GM12878 (cell line): ENCODE measurements around the gene AGBL5. TPM values are rescaled to one million over a fixed set of nuclear protein-coding genes. Genes with fewer than 3 reads are reported as not detected.
A peak's percentile ranks its signal among the peaks of the same experiment; 100 is the strongest.

Experiments
- ATAC-seq: fragments of 200-7000 bp; cut with Tn5 transposase; 3 replicates; pipeline ENCODE4 v1.9.1; 2020; ENCODE audit warnings: mild to moderate bottlenecking, moderate library complexity
- BruUV-seq: library from RNA; stranded (reverse); fragments of 400-500 nt; replicated peaks from 2 replicates; lab custom pipeline; 2021; lab: Mats Ljungman, UMichigan
- CTCF ChIA-PET: fragments of 300-600 bp; sonication (Branson Sonifier 250); formaldehyde crosslinking; extraction: SDS; loops from one replicate; lab custom pipeline; 2021; ENCODE audit warnings: inconsistent platforms; lab: Yijun Ruan, JAX
- POLR2A ChIA-PET: fragments of 350-600 bp; formaldehyde crosslinking; extraction: SDS; loops from one replicate; lab custom pipeline; 2021; ENCODE audit warnings: inconsistent platforms; lab: Charles Lee
- RAD21 ChIA-PET: fragments of 300-600 bp; sonication (Branson Sonifier 250); formaldehyde crosslinking; loops from one replicate; lab custom pipeline; 2023; ENCODE audit warnings: antibody characterized with exemption; ENCODE audit not compliant: unreplicated experiment; lab: Charles Lee
- SMC1A ChIA-PET: fragments of 300-600 bp; sonication (Branson Sonifier 250); formaldehyde crosslinking; loops from one replicate; lab custom pipeline; 2023; ENCODE audit not compliant: unreplicated experiment, uncharacterized antibody; lab: Charles Lee
- DNase-seq: peaks from one replicate; pipeline ENCODE4 v3.0.0-alpha.2; 2011; ENCODE audit warnings: low read depth, low spot score
- FAIRE-seq: peaks from 3 replicates; lab custom pipeline; 2011; peaks lifted over from hg19 to GRCh38; lab: Jason Lieb, UNC
- H2AFZ ChIP-seq: 2 replicates; pipeline ENCODE4 v1.6.0; 2011; ENCODE audit warnings: low read depth, low read length, control low read depth; ENCODE audit not compliant: control insufficient read depth
- H3K27ac ChIP-seq: 2 replicates; pipeline ENCODE4 v1.5.1; 2011; ENCODE audit warnings: control low read depth; ENCODE audit not compliant: control insufficient read depth, insufficient read depth
- H3K27me3 ChIP-seq, 2 experiments: replicated peaks in 1 of 2; 2 replicates each; pipeline versions ENCODE4 v1.6.0 to v1.6.1; 2011; ENCODE audit warnings: low read length in 1 of 2; ENCODE audit not compliant: control insufficient read depth in 2 of 2, insufficient read depth in 2 of 2
- H3K36me3 ChIP-seq, 2 experiments: 2 replicates each; pipeline ENCODE4 v1.5.1; 2011; ENCODE audit warnings: low read length in 1 of 2; ENCODE audit not compliant: control insufficient read depth in 2 of 2, insufficient read depth in 2 of 2
- H3K4me1 ChIP-seq: 2 replicates; pipeline ENCODE4 v1.6.1; 2011; ENCODE audit warnings: mild to moderate bottlenecking, low read length, moderate library complexity, mixed read lengths; ENCODE audit not compliant: control insufficient read depth, insufficient read depth
- H3K4me2 ChIP-seq: 2 replicates; pipeline ENCODE4 v1.6.0; 2011; ENCODE audit warnings: control low read depth; ENCODE audit not compliant: control insufficient read depth, insufficient read depth
- H3K4me3 ChIP-seq: fragments of 200-600 bp; sonication (generic); 2 replicates; pipeline ENCODE4 v1.5.1; 2016
- H3K79me2 ChIP-seq: 2 replicates; pipeline ENCODE4 v1.6.0; 2011; ENCODE audit warnings: low read length; ENCODE audit not compliant: control insufficient read depth, insufficient read depth
- H3K9ac ChIP-seq: 2 replicates; pipeline ENCODE4 v1.8.0; 2011; ENCODE audit warnings: low read length, control low read depth, mixed read lengths; ENCODE audit not compliant: control insufficient read depth, insufficient read depth
- H3K9me3 ChIP-seq: replicated peaks from 3 replicates; pipeline ENCODE4 v1.5.1; 2011; ENCODE audit warnings: mild to moderate bottlenecking, low read length; ENCODE audit not compliant: control insufficient read depth, insufficient read depth
- H4K20me1 ChIP-seq: 2 replicates; pipeline ENCODE4 v1.6.0; 2011; ENCODE audit not compliant: control insufficient read depth, insufficient read depth
- CEBPB ChIP-seq, 2 experiments: fragments of 150-350 bp in 1 of 2; IDR thresholded peaks; 2 replicates each; pipeline ENCODE4 v1.6.1; 2012 to 2014; ENCODE audit warnings: low read depth in 2 of 2, low read length in 2 of 2, borderline replicate concordance in 1 of 2, inconsistent platforms in 1 of 2
- CHD4 ChIP-seq: fragments of 200-600 bp; sonication (generic); IDR thresholded peaks from 2 replicates; pipeline ENCODE4 v1.6.1; 2016; ENCODE audit warnings: mild to moderate bottlenecking
- HDAC6 ChIP-seq: fragments of 200-600 bp; sonication (generic); IDR thresholded peaks from one replicate; pipeline ENCODE4 v1.8.0; 2017; ENCODE audit warnings: antibody characterized with exemption; ENCODE audit not compliant: unreplicated experiment
- MAX ChIP-seq: IDR thresholded peaks from 2 replicates; pipeline ENCODE4 v1.6.1; 2012; ENCODE audit warnings: low read depth, low read length, improper control_type of control experiment
- RAD21 ChIP-seq: IDR thresholded peaks from 2 replicates; pipeline ENCODE4 v1.6.1; 2011; ENCODE audit warnings: mild to moderate bottlenecking, low read depth, low read length, moderate library complexity; ENCODE audit not compliant: insufficient read depth
- SRF ChIP-seq, 2 experiments: IDR thresholded peaks; 2 replicates each; pipeline ENCODE4 v1.6.1; 2011; ENCODE audit warnings: low read depth in 2 of 2, low read length in 2 of 2, mild to moderate bottlenecking in 1 of 2, moderate library complexity in 1 of 2
- STAT1 ChIP-seq: fragments of 450-650 bp; conservative IDR thresholded peaks from 2 replicates; pipeline ENCODE4 v1.6.1; 2014; ENCODE audit warnings: antibody characterized with exemption, mild to moderate bottlenecking
- USF2 ChIP-seq: IDR thresholded peaks from 2 replicates; pipeline ENCODE4 v1.6.1; 2011; ENCODE audit warnings: low read depth, low read length, improper control_type of control experiment, borderline replicate concordance
- ZNF207 ChIP-seq: fragments of 450-650 bp; IDR thresholded peaks from 2 replicates; pipeline ENCODE4 v1.6.1; 2014; ENCODE audit warnings: antibody characterized with exemption, mild to moderate bottlenecking, borderline replicate concordance
- ZSCAN29 ChIP-seq: fragments of 450-650 bp; IDR thresholded peaks from 2 replicates; pipeline ENCODE4 v1.6.1; 2017; ENCODE audit warnings: mild to moderate bottlenecking, moderate library complexity
- WGBS: methylation state at CpG from one replicate; pipeline ENCODE4 v1.1.6; 2016; ENCODE audit warnings: low lambda C conversion rate; ENCODE audit not compliant: insufficient replicate concordance, insufficient coverage; ENCODE audit errors: missing lambda C conversion rate; 5-methylcytosine and 5-hydroxymethylcytosine counted together
- in situ Hi-C: fragments of 300-500 bp; cut with MboI; formaldehyde crosslinking; loops from 9 replicates; pipeline ENCODE4 v1.14.3; 2018; ENCODE audit warnings: mixed read lengths
- intact Hi-C: fragments of 100-400 bp; cut with micrococcal nuclease; formaldehyde crosslinking; loops from one replicate; pipeline ENCODE4 v1.14.2; 2022; ENCODE audit not compliant: unreplicated experiment
- polyA plus RNA-seq, 11 experiments: library from polyadenylated mRNA; depleted of rRNA in 4 of 11; unstranded in 6 of 11; stranded (reverse) in 5 of 11; fragments of >200 nt; fragmentation: Nextera tagmentation in 4 of 11; fragmentation: Illumina TruSeq in 1 of 11; extraction: Ambion mirVana in 4 of 11; extraction: Trizol in 1 of 11; gene quantifications; 1 replicate in 1 of 11; 2 replicates in 10 of 11; pipeline versions ENCODE4 v1.2.1 to v1.2.3, GENCODE V29; 2011 to 2016; ENCODE audit warnings: inconsistent platforms in 2 of 11, missing spikeins in 2 of 11, low read depth in 1 of 11
- total RNA-seq, 4 experiments: library from RNA; depleted of rRNA in 3 of 4; stranded (reverse); fragments of >200 nt in 3 of 4; fragmentation: Illumina TruSeq in 1 of 4; extraction: Trizol in 1 of 4; gene quantifications; 2 replicates each; pipeline versions ENCODE4 v1.2.1 to v1.2.3, GENCODE V29; 2013 to 2021
- TF ChIP-seq, protein P1 (sequence below): IDR thresholded peaks from 2 replicates; pipeline ENCODE4 v1.6.1; 2011; ENCODE audit warnings: borderline replicate concordance, low read depth, mild to moderate bottlenecking, moderate library complexity, mixed read lengths, low read length; ENCODE audit not compliant: insufficient read depth; ENCODE audit errors: extremely low read length

AGBL5 gene
- total and polyA plus RNA-seq, 10 of the 15 experiments (the other 5 are each of a cell fraction or from before 2014, with no cell fraction given), result 1.9 to 28.5 (median 19.5) TPM

DNA sequence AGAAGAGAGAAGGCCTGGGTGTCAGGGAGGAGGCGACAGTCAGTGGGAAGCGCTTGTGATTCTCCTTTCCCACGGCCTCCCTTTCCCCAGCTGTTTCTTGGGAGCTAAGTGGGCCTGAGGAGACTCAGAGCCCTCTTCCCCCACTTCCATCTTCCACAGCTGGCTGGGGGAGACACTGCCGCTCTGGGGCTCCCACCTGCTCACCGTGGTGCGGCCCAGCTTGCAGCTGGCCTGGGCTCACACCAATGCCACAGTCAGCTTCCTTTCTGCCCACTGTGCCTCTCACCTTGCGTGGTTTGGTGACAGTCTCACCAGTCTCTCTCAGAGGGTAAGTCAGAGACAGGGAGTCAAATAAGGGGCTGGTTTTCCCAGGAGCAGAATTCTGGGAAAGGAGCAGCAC lies 11.6 kb upstream of the AGBL5 start:
- ATAC-seq (no peak), FAIRE-seq (no peak)
- Histone ChIP-seq H3K9me3 (no peaks in the 10 kb centered on the region), H3K36me3 (peaks cover 39 to 49% of the 10 kb centered on the region in 2 experiments), H4K20me1 (no peaks in the 10 kb centered on the region), H3K4me2 (no peak overlapping the region), H3K27me3 (no peaks in the 10 kb centered on the region), H3K79me2 (peaks cover 10% of the 10 kb centered on the region), H3K27ac (no peak overlapping the region), H3K4me3 (no peak overlapping the region), H2AFZ (no peak overlapping the region), H3K4me1 (peaks cover 38% of the 10 kb centered on the region)
- in situ Hi-C loops, result no loop called here
- BruUV-seq, result no TSS peak
- ChIA-PET POLR2A (interaction anchor here (0.9 to 3.9 kb wide), 3 partner anchors 10 to 41 kb away, joined by 3 to 34 read pairs (median 3); partner anchors contain the start of gene AGBL5), RAD21 (interaction anchor here (0.9 to 4.1 kb wide), 3 partner anchors 11 to 44 kb away, joined by 4 to 31 read pairs (median 4); partner anchors contain the start of gene AGBL5), CTCF (interaction anchor here (0.9 to 5.2 kb wide), 6 partner anchors 10 to 78 kb away, joined by 4 to 26 read pairs (median 6); partner anchors contain the start of genes AGBL5 and MAPRE3), SMC1A (interaction anchor here (1.2 kb wide), 1 partner anchor 34 kb away, joined by 3 read pairs; no protein-coding TSS in a partner anchor)
- 88% methylated on average over 7 of the region's 7 CpGs for WGBS
- TF ChIP-seq ZSCAN29, result no peak
- TF ChIP-seq, all 136 proteins: peak for 0
- DNase-seq, result no peak
- no peak overlapping the region for H3K9ac ChIP-seq
- intact Hi-C loops, result no loop called here

DNA sequence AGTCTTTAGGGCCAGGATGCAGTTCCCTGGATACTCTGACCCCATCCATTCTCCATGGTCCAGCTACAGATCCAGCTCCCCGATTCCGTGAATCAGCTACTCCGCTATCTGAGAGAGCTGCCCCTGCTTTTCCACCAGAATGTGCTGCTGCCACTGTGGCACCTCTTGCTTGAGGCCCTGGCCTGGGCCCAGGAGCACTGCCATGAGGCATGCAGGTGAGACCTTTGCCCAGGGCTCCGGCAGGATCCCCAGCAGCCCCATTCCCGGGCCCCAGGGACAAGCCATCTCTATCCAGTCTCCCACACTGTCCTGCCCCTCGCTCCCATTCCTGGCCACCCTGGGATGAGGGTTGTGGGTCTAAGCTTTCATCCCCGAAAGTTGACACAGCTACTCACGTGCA lies 11.2 kb upstream of the AGBL5 start:
- CTCF ChIA-PET, result interaction anchor here (1.0 to 5.2 kb wide), 6 partner anchors 10 to 78 kb away, joined by 3 to 26 read pairs (median 6); partner anchors contain the start of genes AGBL5 and MAPRE3
- Histone ChIP-seq H3K27ac (no peak overlapping the region), H3K4me1 (peaks cover 36% of the 10 kb centered on the region), H3K4me3 (no peak overlapping the region), H3K4me2 (peak overlapping the region; percentile 11), H3K9me3 (no peaks in the 10 kb centered on the region), H3K9ac (no peak overlapping the region), H4K20me1 (no peaks in the 10 kb centered on the region), H2AFZ (no peak overlapping the region), H3K36me3 (peaks cover 39 to 49% of the 10 kb centered on the region in 2 experiments), H3K27me3 (no peaks in the 10 kb centered on the region), H3K79me2 (peaks cover 6% of the 10 kb centered on the region)
- RAD21 ChIA-PET, result interaction anchor here (0.9 to 4.1 kb wide), 4 partner anchors 11 to 45 kb away, joined by 4 to 31 read pairs (median 4); partner anchors contain the start of gene AGBL5
- intact Hi-C loops (no loop called here), in situ Hi-C loops (no loop called here)
- no peak for FAIRE-seq
- POLR2A ChIA-PET, result interaction anchor here (0.9 to 3.9 kb wide), 3 partner anchors 9 to 41 kb away, joined by 3 to 34 read pairs (median 3); partner anchors contain the start of gene AGBL5
- no peak for ATAC-seq
- WGBS, result 95% methylated on average over 8 of the region's 8 CpGs
- SMC1A ChIA-PET, result interaction anchor here (0.6 to 1.6 kb wide), 3 partner anchors 8 to 33 kb away, joined by 3 to 12 read pairs (median 3); partner anchors contain the start of gene AGBL5
- DNase-seq, result no peak
- no TSS peak for BruUV-seq
- TF ChIP-seq ZNF207 (no peak), SRF (IDR thresholded peaks at IDR 0.05; ENCODE audit: low read depth in 2 of 2, low read length in 2 of 2) (no peak), HDAC6 (no peak), USF2 (no peak), MAX (no peak), CEBPB (IDR thresholded peaks at IDR 0.05; ENCODE audit: borderline replicate concordance in 1 of 2, low read depth in 2 of 2, low read length in 2 of 2) (no peak), STAT1 (no peak), RAD21 (no peak), ZSCAN29 (no peak), CHD4 (no peak)
- TF ChIP-seq, protein P1, sequence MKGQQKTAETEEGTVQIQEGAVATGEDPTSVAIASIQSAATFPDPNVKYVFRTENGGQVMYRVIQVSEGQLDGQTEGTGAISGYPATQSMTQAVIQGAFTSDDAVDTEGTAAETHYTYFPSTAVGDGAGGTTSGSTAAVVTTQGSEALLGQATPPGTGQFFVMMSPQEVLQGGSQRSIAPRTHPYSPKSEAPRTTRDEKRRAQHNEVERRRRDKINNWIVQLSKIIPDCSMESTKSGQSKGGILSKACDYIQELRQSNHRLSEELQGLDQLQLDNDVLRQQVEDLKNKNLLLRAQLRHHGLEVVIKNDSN, result no peak
